SU-DHL-6 (cell line): Measurements from ENCODE around the gene STIP1.
A peak's percentile ranks its signal among the peaks of the same experiment; 100 is the strongest.

ENCODE experiments used
- H2AFZ ChIP-seq: fragments of 200-600 bp; sonication (generic); 2 replicates; pipeline ENCODE4 v1.6.1; 2014; ENCODE audit warnings: low read depth, mild to moderate bottlenecking, moderate library complexity, mixed read lengths, antibody characterized with exemption, low read length; ENCODE audit not compliant: severe bottlenecking
- H3F3A ChIP-seq: fragments of 200-600 bp; shearing (Covaris generic); 2 replicates; pipeline ENCODE4 v1.6.0; 2016; ENCODE audit warnings: antibody characterized with exemption, mild to moderate bottlenecking; ENCODE audit not compliant: insufficient read depth
- H3K27ac ChIP-seq: fragments of 200-600 bp; sonication (generic); 2 replicates; pipeline ENCODE4 v1.5.1; 2016; ENCODE audit warnings: low read depth, mild to moderate bottlenecking, low read length, moderate library complexity, mixed read lengths
- H3K27me3 ChIP-seq: fragments of 200-600 bp; sonication (generic), shearing (Covaris generic); 2 replicates; pipeline ENCODE4 v1.6.0; 2014; ENCODE audit warnings: mild to moderate bottlenecking, low read length
- H3K36me3 ChIP-seq: fragments of 200-600 bp; sonication (generic); 2 replicates; pipeline ENCODE4 v1.6.1; 2014; ENCODE audit warnings: mild to moderate bottlenecking, low read length, mixed read lengths
- H3K4me2 ChIP-seq: fragments of 300-600, 200-600 bp; shearing (Covaris generic), sonication (generic); 2 replicates; pipeline ENCODE4 v1.6.0; 2014; ENCODE audit warnings: low read length, low read depth, mild to moderate bottlenecking; ENCODE audit not compliant: poor library complexity, severe bottlenecking
- H3K4me3 ChIP-seq: fragments of 200-600 bp; sonication (generic); 2 replicates; pipeline ENCODE4 v1.5.1; 2014; ENCODE audit warnings: antibody characterized with exemption, low read length, mild to moderate bottlenecking, mixed read lengths; ENCODE audit not compliant: insufficient read depth, poor library complexity, severe bottlenecking
- H3K79me2 ChIP-seq: fragments of 200-600 bp; sonication (generic); 2 replicates; pipeline ENCODE4 v1.6.1; 2014; ENCODE audit warnings: mild to moderate bottlenecking, low read length, moderate library complexity; ENCODE audit not compliant: insufficient read depth
- H3K9ac ChIP-seq: fragments of 200-600 bp; sonication (generic); 2 replicates; pipeline ENCODE4 v1.7.0; 2014; ENCODE audit warnings: mild to moderate bottlenecking, low read length
- H3K9me2 ChIP-seq: fragments of 200-600 bp; sonication (generic); replicated peaks from 2 replicates; pipeline ENCODE4 v1.6.1; 2014; ENCODE audit warnings: low read length; ENCODE audit not compliant: insufficient read depth
- H3K9me3 ChIP-seq: fragments of 200-600 bp; sonication (generic); 2 replicates; pipeline ENCODE4 v1.6.1; 2014; ENCODE audit warnings: low read length, mixed read lengths; ENCODE audit not compliant: insufficient read depth
- H4K20me1 ChIP-seq: fragments of 200-600 bp; sonication (generic); 2 replicates; pipeline ENCODE4 v1.6.1; 2014; ENCODE audit warnings: low read depth, mild to moderate bottlenecking, antibody characterized with exemption, low read length, moderate library complexity, mixed read lengths
- CTCF ChIP-seq: fragments of 200-600 bp; sonication (generic); IDR thresholded peaks from one replicate; pipeline ENCODE4 v1.5.1; 2017; ENCODE audit warnings: antibody characterized with exemption, mild to moderate bottlenecking, low read length, moderate library complexity; ENCODE audit not compliant: insufficient read depth, poor library complexity, severe bottlenecking
- EZH2phosphoT487 ChIP-seq: fragments of 200-600 bp; sonication (generic), shearing (Covaris generic); conservative IDR thresholded peaks from 2 replicates; pipeline ENCODE4 v1.6.1; 2018; ENCODE audit warnings: mild to moderate bottlenecking, antibody characterized with exemption, low read length, moderate library complexity, mixed read lengths

The STIP1 gene

GRCh38 chr11:64223001-64223651 is 37.2 kb downstream of the STIP1 start:
- Histone ChIP-seq H3K27ac (peak overlapping the region; percentile 16; the same call in 1 of the 2 replicates), H3K27me3 (no peaks in the 10 kb centered on the region), H3K36me3 (no peaks in the 10 kb centered on the region), H3K4me3 (no peak overlapping the region), H3K9ac (no peak overlapping the region), H4K20me1 (no peaks in the 10 kb centered on the region), H2AFZ (no peak overlapping the region), H3F3A (peaks cover 27% of the 10 kb centered on the region), H3K79me2 (no peaks in the 10 kb centered on the region; the same call in 1 of the 2 replicates), H3K9me3 (no peaks in the 10 kb centered on the region), H3K9me2 (no peaks in the 10 kb centered on the region), H3K4me2 (no peak overlapping the region)
- TF ChIP-seq CTCF (no peak), EZH2phosphoT487 (no peak)

GRCh38 chr11:64224151-64224890 is 38.4 kb downstream of the STIP1 start:
- no peaks in the 10 kb centered on the region for H3K9me2 ChIP-seq
- no peak overlapping the region for H3K4me2 ChIP-seq
- H4K20me1 ChIP-seq = no peaks in the 10 kb centered on the region
- no peak overlapping the region for H2AFZ ChIP-seq
- no peaks in the 10 kb centered on the region; the same call in 1 of the 2 replicates for H3K79me2 ChIP-seq
- H3K9ac ChIP-seq = no peak overlapping the region
- no peaks in the 10 kb centered on the region for H3K27me3 ChIP-seq
- no peak overlapping the region for H3K27ac ChIP-seq
- no peaks in the 10 kb centered on the region for H3K36me3 ChIP-seq
- no peaks in the 10 kb centered on the region for H3K9me3 ChIP-seq
- H3K4me3 ChIP-seq = no peak overlapping the region
- TF ChIP-seq EZH2phosphoT487 = no peak
- H3F3A ChIP-seq = peaks cover 34% of the 10 kb centered on the region

GRCh38 chr11:64224891-64225607 is 39.1 kb downstream of the STIP1 start:
- no peaks in the 10 kb centered on the region for H4K20me1 ChIP-seq
- no peaks in the 10 kb centered on the region for H3K9me3 ChIP-seq
- H3K27me3 ChIP-seq = no peaks in the 10 kb centered on the region
- H3K9me2 ChIP-seq = no peaks in the 10 kb centered on the region
- H3K79me2 ChIP-seq = no peaks in the 10 kb centered on the region; the same call in 1 of the 2 replicates
- TF ChIP-seq CTCF (no peak), EZH2phosphoT487 (no peak)
- H3K36me3 ChIP-seq = no peaks in the 10 kb centered on the region
- H3K9ac ChIP-seq = peak overlapping the region; percentile 94
- H3K27ac ChIP-seq = peak overlapping the region; percentile 88
- H2AFZ ChIP-seq = no peak overlapping the region
- H3F3A ChIP-seq = peaks cover 41% of the 10 kb centered on the region
- peak overlapping the region; percentile 83 for H3K4me3 ChIP-seq
- peak overlapping the region; percentile 87 for H3K4me2 ChIP-seq
